Measurements from ENCODE around the gene SORCS1. TPM values are rescaled to one million over a fixed set of nuclear protein-coding genes. Genes with fewer than 3 reads are reported as not detected.

Gene SORCS1
- total RNA-seq, 1 experiment from 2014 or later, result not detected

- POLR2A ChIA-PET, result no interaction called here
- H3K9me3 Mint-ChIP-seq (ENCODE audit: unreplicated experiment), result peaks cover 16% of the 10 kb centered on the region
- H3K36me3 Mint-ChIP-seq (ENCODE audit: insufficient read depth, unreplicated experiment), result no peaks in the 10 kb centered on the region
- no peaks in the 10 kb centered on the region for H3K27me3 Mint-ChIP-seq (ENCODE audit: insufficient read depth, unreplicated experiment)
- no peak overlapping the region for H3K4me3 Mint-ChIP-seq (ENCODE audit: unreplicated experiment)
- H3K27me3 ChIP-seq (replicated peaks; ENCODE audit: control insufficient read depth, insufficient read depth, low read length), result no peaks in the 10 kb centered on the region
- TF ChIP-seq CTCF (IDR thresholded peaks at IDR 0.05; ENCODE audit: insufficient read depth in 1 of 2, low read depth in 1 of 2, low read length in 1 of 2, severe bottlenecking in 1 of 2, unreplicated experiment in 1 of 2), result no peak
- BruUV-seq (replicated peaks), result no TSS peak
- no peaks in the 10 kb centered on the region for H3K4me1 ChIP-seq
- no peak overlapping the region for H3K27ac Mint-ChIP-seq (ENCODE audit: unreplicated experiment)
- H3K9me3 ChIP-seq, result 0 out of 2 replicates have a peak, but pooled peaks cover 6% of the 10 kb centered on the region
- CTCF ChIA-PET, result no interaction called here
- H3K36me3 ChIP-seq (ENCODE audit: control insufficient read depth, insufficient read depth, low read length), result no peaks in the 10 kb centered on the region
- no peaks in the 10 kb centered on the region for H3K4me1 Mint-ChIP-seq (ENCODE audit: low read depth, unreplicated experiment)
- H3K4me3 ChIP-seq (ENCODE audit: low read depth, low read length), result no peak overlapping the region
- no peak for DNase-seq
- intact Hi-C loops (cut with micrococcal nuclease; ENCODE audit: unreplicated experiment), result no loop called here
Measured at GRCh38 chr10:106857728-106858127, 306.8 kb downstream of the SORCS1 start.

GRCh38 chr10:106857213-106857612 is 307.3 kb downstream of the SORCS1 start:
- Mint-ChIP-seq H3K36me3 (ENCODE audit: insufficient read depth, unreplicated experiment) (no peaks in the 10 kb centered on the region), H3K4me3 (ENCODE audit: unreplicated experiment) (no peak overlapping the region), H3K4me1 (ENCODE audit: low read depth, unreplicated experiment) (no peaks in the 10 kb centered on the region), H3K27me3 (ENCODE audit: insufficient read depth, unreplicated experiment) (no peaks in the 10 kb centered on the region), H3K9me3 (ENCODE audit: unreplicated experiment) (peaks cover 16% of the 10 kb centered on the region), H3K27ac (ENCODE audit: unreplicated experiment) (no peak overlapping the region)
- no peak for TF ChIP-seq CTCF (IDR thresholded peaks at IDR 0.05; ENCODE audit: insufficient read depth in 1 of 2, low read depth in 1 of 2, low read length in 1 of 2, severe bottlenecking in 1 of 2, unreplicated experiment in 1 of 2)
- H3K4me1 ChIP-seq, result no peaks in the 10 kb centered on the region
- no peak overlapping the region for H3K4me3 ChIP-seq (ENCODE audit: low read depth, low read length)
- no TSS peak for BruUV-seq (replicated peaks)
- no peaks in the 10 kb centered on the region for H3K27me3 ChIP-seq (replicated peaks; ENCODE audit: control insufficient read depth, insufficient read depth, low read length)
- H3K9me3 ChIP-seq, result 0 out of 2 replicates have a peak, but pooled peaks cover 6% of the 10 kb centered on the region
- intact Hi-C loops (cut with micrococcal nuclease; ENCODE audit: unreplicated experiment), result no loop called here
- H3K36me3 ChIP-seq (ENCODE audit: control insufficient read depth, insufficient read depth, low read length), result no peaks in the 10 kb centered on the region
- CTCF ChIA-PET, result no interaction called here
- no peak for DNase-seq
- POLR2A ChIA-PET, result no interaction called here

GRCh38 chr10:106836933-106837663 is 327.4 kb downstream of the SORCS1 start:
- POLR2A ChIA-PET, result no interaction called here
- Histone ChIP-seq H3K9me3 (no peaks in the 10 kb centered on the region), H3K36me3 (ENCODE audit: control insufficient read depth, insufficient read depth, low read length) (no peaks in the 10 kb centered on the region), H3K27me3 (replicated peaks; ENCODE audit: control insufficient read depth, insufficient read depth, low read length) (no peaks in the 10 kb centered on the region), H3K4me3 (ENCODE audit: low read depth, low read length) (no peak overlapping the region), H3K4me1 (no peaks in the 10 kb centered on the region)
- no peak for TF ChIP-seq CTCF (IDR thresholded peaks at IDR 0.05; ENCODE audit: insufficient read depth in 1 of 2, low read depth in 1 of 2, low read length in 1 of 2, severe bottlenecking in 1 of 2, unreplicated experiment in 1 of 2)
- CTCF ChIA-PET, result no interaction called here
- H3K36me3 Mint-ChIP-seq (ENCODE audit: insufficient read depth, unreplicated experiment), result no peaks in the 10 kb centered on the region
- no peak for DNase-seq
- H3K27ac Mint-ChIP-seq (ENCODE audit: unreplicated experiment), result no peak overlapping the region
- no peaks in the 10 kb centered on the region for H3K27me3 Mint-ChIP-seq (ENCODE audit: insufficient read depth, unreplicated experiment)
- BruUV-seq (replicated peaks), result no TSS peak
- H3K9me3 Mint-ChIP-seq (ENCODE audit: unreplicated experiment), result no peaks in the 10 kb centered on the region
- intact Hi-C loops (cut with micrococcal nuclease; ENCODE audit: unreplicated experiment), result no loop called here
- H3K4me3 Mint-ChIP-seq (ENCODE audit: unreplicated experiment), result no peak overlapping the region
- no peaks in the 10 kb centered on the region for H3K4me1 Mint-ChIP-seq (ENCODE audit: low read depth, unreplicated experiment)

Data from Caco-2 (cell line).